ENCODE results near the gene FAM98C.
A peak's percentile ranks its signal among the peaks of the same experiment; 100 is the strongest.
"Not testable (repeated sequence)": the region's sequence is repeated elsewhere in the genome, so short reads cannot be mapped to it uniquely, and the experiment has no call there.

The FAM98C gene

GRCh38 chr19:38361633-38362075 lies 41.2 kb upstream of the FAM98C start:
- no peak overlapping the region for H3K9ac ChIP-seq (ENCODE audit: low read length)
- TF ChIP-seq, protein P1, sequence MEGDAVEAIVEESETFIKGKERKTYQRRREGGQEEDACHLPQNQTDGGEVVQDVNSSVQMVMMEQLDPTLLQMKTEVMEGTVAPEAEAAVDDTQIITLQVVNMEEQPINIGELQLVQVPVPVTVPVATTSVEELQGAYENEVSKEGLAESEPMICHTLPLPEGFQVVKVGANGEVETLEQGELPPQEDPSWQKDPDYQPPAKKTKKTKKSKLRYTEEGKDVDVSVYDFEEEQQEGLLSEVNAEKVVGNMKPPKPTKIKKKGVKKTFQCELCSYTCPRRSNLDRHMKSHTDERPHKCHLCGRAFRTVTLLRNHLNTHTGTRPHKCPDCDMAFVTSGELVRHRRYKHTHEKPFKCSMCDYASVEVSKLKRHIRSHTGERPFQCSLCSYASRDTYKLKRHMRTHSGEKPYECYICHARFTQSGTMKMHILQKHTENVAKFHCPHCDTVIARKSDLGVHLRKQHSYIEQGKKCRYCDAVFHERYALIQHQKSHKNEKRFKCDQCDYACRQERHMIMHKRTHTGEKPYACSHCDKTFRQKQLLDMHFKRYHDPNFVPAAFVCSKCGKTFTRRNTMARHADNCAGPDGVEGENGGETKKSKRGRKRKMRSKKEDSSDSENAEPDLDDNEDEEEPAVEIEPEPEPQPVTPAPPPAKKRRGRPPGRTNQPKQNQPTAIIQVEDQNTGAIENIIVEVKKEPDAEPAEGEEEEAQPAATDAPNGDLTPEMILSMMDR (IDR thresholded peaks at IDR 0.05; ENCODE audit: low read length): 0 out of 2 replicates have a peak, but pooled peaks have one; percentile 5
- TF ChIP-seq EZH2phosphoT487 (IDR thresholded peaks at IDR 0.05; ENCODE audit: low read length): no peak
- peak; percentile 50 for DNase-seq
- peak overlapping the region; percentile 88; the same call in 1 of the 2 replicates for H3K4me2 ChIP-seq (ENCODE audit: low read depth, low read length)
- H3K9me2 ChIP-seq (replicated peaks; ENCODE audit: insufficient read depth, low read length): no peaks in the 10 kb centered on the region
- no peaks in the 10 kb centered on the region for H3K9me3 ChIP-seq (replicated peaks; ENCODE audit: insufficient read depth, low read length)
- H4K20me1 ChIP-seq (ENCODE audit: insufficient read depth, low read length): no peaks in the 10 kb centered on the region
- H3K27me3 ChIP-seq (replicated peaks; ENCODE audit: insufficient read depth, low read length): peaks cover 59% of the 10 kb centered on the region
- no peak overlapping the region for H3K27ac ChIP-seq (ENCODE audit: low read length)
- H3K4me1 ChIP-seq (ENCODE audit: low read length): no peaks in the 10 kb centered on the region
- H3K36me3 ChIP-seq (replicated peaks; ENCODE audit: insufficient read depth, low read length): no peaks in the 10 kb centered on the region
- no peaks in the 10 kb centered on the region for H3K79me2 ChIP-seq (ENCODE audit: low read length)
- peak overlapping the region; percentile 56 for H3K4me3 ChIP-seq (ENCODE audit: low read length)
- no peaks in the 10 kb centered on the region for H3F3A ChIP-seq (ENCODE audit: insufficient read depth, low read length)
- H2AFZ ChIP-seq (ENCODE audit: low read length): peak overlapping the region; percentile 71

- no peak overlapping the region for H3K9ac ChIP-seq (ENCODE audit: low read length)
- peak overlapping the region; percentile 71 for H2AFZ ChIP-seq (ENCODE audit: low read length)
- TF ChIP-seq, protein P1 (IDR thresholded peaks at IDR 0.05; ENCODE audit: low read length): no peak
- TF ChIP-seq EZH2 (optimal IDR thresholded peaks at IDR 0.05; ENCODE audit: low read depth, low read length): no peak
- TF ChIP-seq EZH2phosphoT487 (IDR thresholded peaks at IDR 0.05; ENCODE audit: low read length): no peak
Observed at GRCh38 chr19:38362076-38362945, 40.6 kb upstream of the FAM98C start.

DNA sequence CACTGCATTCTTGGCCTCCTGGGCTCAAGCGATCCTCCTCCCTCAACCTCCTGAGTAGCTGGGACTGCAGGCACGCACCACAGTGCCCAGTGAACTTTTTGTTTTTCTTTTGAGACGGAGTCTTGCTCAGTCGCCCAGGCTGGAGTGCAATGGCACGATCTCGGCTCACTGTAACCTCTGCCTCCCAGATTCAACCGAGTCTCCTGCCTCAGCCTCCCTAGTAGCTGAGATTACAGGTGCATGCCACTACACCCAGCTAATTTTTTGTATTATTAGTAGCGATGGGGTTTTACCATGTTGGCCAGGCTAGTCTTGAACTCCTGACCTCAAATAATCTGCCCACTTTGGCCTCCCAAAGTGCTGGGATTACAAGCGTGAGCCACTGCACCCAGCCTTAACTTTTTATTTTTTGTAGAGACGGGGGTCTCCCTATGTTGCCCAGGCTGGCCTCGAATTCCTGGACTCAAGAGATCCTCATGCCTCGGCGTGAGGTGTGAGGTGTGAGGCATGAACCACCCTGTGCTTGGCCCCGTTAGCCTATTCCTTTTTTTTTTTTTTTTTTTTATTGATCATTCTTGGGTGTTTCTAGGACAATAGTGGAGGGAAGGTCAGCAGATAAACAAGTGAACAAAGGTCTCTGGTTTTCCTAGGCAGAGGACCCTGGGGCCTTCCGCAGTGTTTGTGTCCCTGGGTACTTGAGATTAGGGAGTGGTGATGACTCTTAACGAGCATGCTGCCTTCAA lies 39.8 kb upstream of the FAM98C start:
- Histone ChIP-seq H3K27me3 (replicated peaks; ENCODE audit: insufficient read depth, low read length) (peaks cover 61% of the 10 kb centered on the region), H3K4me2 (ENCODE audit: low read depth, low read length) (peak overlapping the region; percentile 88; the same call in 1 of the 2 replicates), H3K4me3 (ENCODE audit: low read length) (peak overlapping the region; percentile 56)
- not testable (repeated sequence) for H3K79me2 ChIP-seq (ENCODE audit: low read length); H3K36me3 ChIP-seq (replicated peaks; ENCODE audit: insufficient read depth, low read length); H3K27ac ChIP-seq (ENCODE audit: low read length); H2AFZ ChIP-seq (ENCODE audit: low read length); H3F3A ChIP-seq (ENCODE audit: insufficient read depth, low read length); H3K4me1 ChIP-seq (ENCODE audit: low read length); H3K9me2 ChIP-seq (replicated peaks; ENCODE audit: insufficient read depth, low read length); H3K9me3 ChIP-seq (replicated peaks; ENCODE audit: insufficient read depth, low read length); H3K9ac ChIP-seq (ENCODE audit: low read length); DNase-seq; H4K20me1 ChIP-seq (ENCODE audit: insufficient read depth, low read length)

More at GRCh38 chr19:38362076-38362945, 40.6 kb upstream of the FAM98C start:
- H3K79me2 ChIP-seq (ENCODE audit: low read length): no peaks in the 10 kb centered on the region
- H4K20me1 ChIP-seq (ENCODE audit: insufficient read depth, low read length): no peaks in the 10 kb centered on the region
- peak overlapping the region; percentile 56 for H3K4me3 ChIP-seq (ENCODE audit: low read length)
- H3K27ac ChIP-seq (ENCODE audit: low read length): no peak overlapping the region
- peaks cover 62% of the 10 kb centered on the region for H3K27me3 ChIP-seq (replicated peaks; ENCODE audit: insufficient read depth, low read length)
- no peaks in the 10 kb centered on the region for H3K9me3 ChIP-seq (replicated peaks; ENCODE audit: insufficient read depth, low read length)
- no peaks in the 10 kb centered on the region for H3K36me3 ChIP-seq (replicated peaks; ENCODE audit: insufficient read depth, low read length)
- H3K4me1 ChIP-seq (ENCODE audit: low read length): no peaks in the 10 kb centered on the region
- no peaks in the 10 kb centered on the region for H3F3A ChIP-seq (ENCODE audit: insufficient read depth, low read length)
- H3K9me2 ChIP-seq (replicated peaks; ENCODE audit: insufficient read depth, low read length): no peaks in the 10 kb centered on the region
- peak overlapping the region; percentile 88; the same call in 1 of the 2 replicates for H3K4me2 ChIP-seq (ENCODE audit: low read depth, low read length)
- DNase-seq: peak; percentile 71

Measured in MM.1S (cell line).